B cell (primary cell): ENCODE measurements around the gene NTHL1. TPM values are rescaled to one million over a fixed set of nuclear protein-coding genes. Genes with fewer than 3 reads are reported as not detected.

Source experiments
- ATAC-seq: fragments of 200-7000 bp; cut with Tn5 transposase; one replicate; pipeline ENCODE4 v1.10.0; 2021; ENCODE audit warnings: low read depth, mild to moderate bottlenecking, moderate number of reproducible peaks, moderate library complexity
- CTCF ChIA-PET: fragments of 350-600 bp; sonication (Branson Sonifier 250); formaldehyde crosslinking; loops from one replicate; lab custom pipeline; 2021; ENCODE audit warnings: antibody characterized with exemption, inconsistent platforms; lab: Charles Lee
- POLR2A ChIA-PET: fragments of 350-600 bp; sonication (Branson Sonifier 250); formaldehyde crosslinking; loops from one replicate; lab custom pipeline; 2021; ENCODE audit warnings: antibody characterized with exemption; lab: Charles Lee
- DNase-seq: peaks from one replicate; pipeline ENCODE4 v3.0.0; 2013
- H2AFZ ChIP-seq: 2 replicates; pipeline ENCODE4 v1.6.1; 2012; ENCODE audit warnings: mild to moderate bottlenecking, low read depth, low read length; ENCODE audit not compliant: insufficient read depth, poor library complexity, severe bottlenecking
- H3K27ac ChIP-seq, 2 donors: 1 replicate in 1 of 2; 2 replicates in 1 of 2; pipeline ENCODE4 v1.5.1; 2012 to 2013; ENCODE audit warnings: low read length in 2 of 2, mild to moderate bottlenecking in 2 of 2, moderate library complexity in 1 of 2
- H3K27me3 ChIP-seq, 4 experiments: fragments of 200-600 bp in 1 of 4; sonication (generic) in 1 of 4; replicated peaks in 1 of 4; 1 replicate in 2 of 4; 2 replicates in 2 of 4; pipeline versions ENCODE4 v1.6.1 to v1.7.0; 2013 to 2016; ENCODE audit warnings: low read length in 3 of 4, mild to moderate bottlenecking in 2 of 4, mixed read lengths in 1 of 4, moderate library complexity in 1 of 4; ENCODE audit not compliant: insufficient read depth in 4 of 4, control insufficient read depth in 3 of 4; ENCODE audit errors: control extremely low read depth in 1 of 4
- H3K36me3 ChIP-seq, 2 experiments: replicated peaks in 1 of 2; 1 replicate in 1 of 2; 2 replicates in 1 of 2; pipeline versions ENCODE4 v1.6.1 to v1.7.1; 2013; ENCODE audit warnings: low read length in 1 of 2; ENCODE audit not compliant: insufficient read depth in 2 of 2, control insufficient read depth in 1 of 2; ENCODE audit errors: control extremely low read depth in 1 of 2, extremely low read depth in 1 of 2
- H3K4me1 ChIP-seq, 2 donors: fragments of 200-600 bp in 1 of 2; sonication (generic) in 1 of 2; 1 replicate in 1 of 2; 2 replicates in 1 of 2; pipeline versions ENCODE4 v1.5.1 to v1.6.1; 2013 to 2017; ENCODE audit warnings: low read length in 2 of 2; ENCODE audit not compliant: control insufficient read depth in 2 of 2, insufficient read depth in 2 of 2
- H3K4me2 ChIP-seq: replicated peaks from 2 replicates; pipeline ENCODE3; 2012; ENCODE audit warnings: mild to moderate bottlenecking, low read depth, low read length; ENCODE audit not compliant: poor library complexity, severe bottlenecking
- H3K4me3 ChIP-seq, 5 experiments: fragments of 200-600 bp in 1 of 5; sonication (generic) in 1 of 5; 1 replicate in 3 of 5; 2 replicates in 2 of 5; pipeline versions ENCODE4 v1.5.1 to v1.7.0; 2011 to 2016; ENCODE audit warnings: low read length in 4 of 5, mild to moderate bottlenecking in 4 of 5, low read depth in 2 of 5, control low read depth in 1 of 5, moderate library complexity in 1 of 5; ENCODE audit not compliant: insufficient read depth in 1 of 5; ENCODE audit errors: control extremely low read depth in 1 of 5, extremely low read depth in 1 of 5
- H3K79me2 ChIP-seq: fragments of 200-600 bp; sonication (generic); one replicate; pipeline ENCODE4 v1.6.0; 2016; ENCODE audit warnings: low read length; ENCODE audit not compliant: control insufficient read depth, insufficient read depth
- H3K9ac ChIP-seq: fragments of 200-600 bp; sonication (generic); 2 replicates; pipeline ENCODE4 v1.6.1; 2017; ENCODE audit warnings: mild to moderate bottlenecking, low read length, moderate library complexity
- H3K9me3 ChIP-seq, 3 donors: one replicate each; pipeline versions ENCODE4 v1.6.1 to v1.7.1; 2013; ENCODE audit warnings: low read length in 2 of 3; ENCODE audit not compliant: control insufficient read depth in 2 of 3, insufficient read depth in 1 of 3; ENCODE audit errors: control extremely low read depth in 1 of 3
- H4K20me1 ChIP-seq: 2 replicates; pipeline ENCODE4 v1.6.0; 2012; ENCODE audit warnings: mild to moderate bottlenecking, low read length; ENCODE audit not compliant: insufficient read depth, control insufficient read depth, poor library complexity, severe bottlenecking
- H3K27ac Mint-ChIP-seq: one replicate; pipeline ENCODE4 v1.8.0; 2021; ENCODE audit warnings: mixed read lengths
- H3K27me3 Mint-ChIP-seq: one replicate; pipeline ENCODE4 v1.8.0; 2021; ENCODE audit warnings: mixed read lengths
- H3K4me1 Mint-ChIP-seq: one replicate; pipeline ENCODE4 v1.8.0; 2021; ENCODE audit warnings: mixed read lengths
- H3K4me3 Mint-ChIP-seq: one replicate; pipeline ENCODE4 v1.8.0; 2021; ENCODE audit warnings: mixed read lengths
- H3K9me3 Mint-ChIP-seq: one replicate; pipeline ENCODE4 v1.8.0; 2022; ENCODE audit warnings: mixed read lengths; ENCODE audit not compliant: insufficient read depth
- CTCF ChIP-seq: fragments of 200-600 bp; IDR thresholded peaks from one replicate; pipeline ENCODE4 v1.8.0; 2022; ENCODE audit warnings: antibody characterized with exemption, mild to moderate bottlenecking
- EZH2 ChIP-seq: IDR thresholded peaks from 2 replicates; pipeline ENCODE4 v1.6.1; 2012; ENCODE audit warnings: borderline replicate concordance, low read depth, mild to moderate bottlenecking, moderate library complexity, low read length; ENCODE audit not compliant: insufficient read depth, poor library complexity, severe bottlenecking
- WGBS: methylation state at CpG from one replicate; pipeline ENCODE4 v1.1.5; 2013; ENCODE audit warnings: missing lambda C conversion rate; ENCODE audit not compliant: insufficient coverage; 5-methylcytosine and 5-hydroxymethylcytosine counted together
- intact Hi-C: fragments of 100-400 bp; cut with micrococcal nuclease; formaldehyde crosslinking; loops from one replicate; pipeline ENCODE4 v1.10.0; 2022
- polyA plus RNA-seq: library from polyadenylated mRNA; depleted of rRNA; stranded (reverse); fragments of >200 nt; gene quantifications from 2 replicates; pipeline ENCODE4 v1.2.3, GENCODE V29; 2012
- total RNA-seq, 2 donors: library from RNA; stranded (reverse); fragments of 120-200 nt in 1 of 2; gene quantifications; 1 replicate in 1 of 2; 2 replicates in 1 of 2; pipeline versions ENCODE4 v1.2.3 to v1.2.4, GENCODE V29; 2013 to 2022

Gene NTHL1
- total and polyA plus RNA-seq, 2 donors (not counting 1 experiment from before 2014, with no cell fraction given) = 17.5 to 27.6 TPM

GRCh38 chr16:2036200-2036966, 11.3 kb downstream of the NTHL1 start:
- no peak for DNase-seq
- no peaks in the 10 kb centered on the region for H4K20me1 ChIP-seq
- H3K9me3 ChIP-seq = peaks cover 0 to 11% (median 0%) of the 10 kb centered on the region in 3 donors
- no peak overlapping the region for H3K4me2 ChIP-seq
- H3K27me3 ChIP-seq = peaks cover 0 to 10% (median 0%) of the 10 kb centered on the region in 4 experiments
- H3K36me3 ChIP-seq = no peaks in the 10 kb centered on the region
- WGBS = 92% methylated on average over 47 of the region's 47 CpGs
- no peak for ATAC-seq
- Mint-ChIP-seq H3K9me3 (no peaks in the 10 kb centered on the region), H3K4me1 (no peaks in the 10 kb centered on the region), H3K27me3 (no peaks in the 10 kb centered on the region), H3K4me3 (no peak overlapping the region), H3K27ac (no peak overlapping the region)
- POLR2A ChIA-PET = no interaction called here
- no peak overlapping the region for H3K27ac ChIP-seq
- no peak overlapping the region for H3K4me3 ChIP-seq
- H3K79me2 ChIP-seq = no peaks in the 10 kb centered on the region
- intact Hi-C loops = no loop called here
- CTCF ChIA-PET = no interaction called here
- TF ChIP-seq EZH2 (no peak), CTCF (no peak)
- no peak overlapping the region for H2AFZ ChIP-seq
- H3K9ac ChIP-seq = no peak overlapping the region
- H3K4me1 ChIP-seq = peaks cover 0 to 5% of the 10 kb centered on the region in 2 donors

- H3K4me1 ChIP-seq = peaks cover 0 to 5% of the 10 kb centered on the region in 2 donors
- intact Hi-C loops = no loop called here
- ChIA-PET POLR2A (no interaction called here), CTCF (no interaction called here)
- WGBS = 90% methylated on average over 34 of the region's 34 CpGs
- peaks cover 0 to 13% (median 0%) of the 10 kb centered on the region in 3 donors for H3K9me3 ChIP-seq
- DNase-seq = no peak
- no peak overlapping the region for H3K4me3 Mint-ChIP-seq
- no peak overlapping the region for H3K4me2 ChIP-seq
- H3K4me3 ChIP-seq = no peak overlapping the region
- no peaks in the 10 kb centered on the region for H3K27me3 Mint-ChIP-seq
- no peaks in the 10 kb centered on the region for H3K4me1 Mint-ChIP-seq
- H2AFZ ChIP-seq = no peak overlapping the region
- H3K9ac ChIP-seq = no peak overlapping the region
- H3K27ac ChIP-seq = no peak overlapping the region
- ATAC-seq = no peak
- H3K27ac Mint-ChIP-seq = no peak overlapping the region
- H3K9me3 Mint-ChIP-seq = no peaks in the 10 kb centered on the region
- H4K20me1 ChIP-seq = no peaks in the 10 kb centered on the region
- no peaks in the 10 kb centered on the region for H3K36me3 ChIP-seq
- TF ChIP-seq EZH2 (no peak), CTCF (no peak)
- peaks cover 0 to 10% (median 0%) of the 10 kb centered on the region in 4 experiments for H3K27me3 ChIP-seq
- H3K79me2 ChIP-seq = no peaks in the 10 kb centered on the region
Measured at GRCh38 chr16:2035431-2036199, 12.0 kb downstream of the NTHL1 start.
